Measurements from ENCODE around the gene DNM3. TPM values are rescaled to one million over a fixed set of nuclear protein-coding genes. Genes with fewer than 3 reads are reported as not detected.

The DNM3 gene
- total and polyA plus RNA-seq, 2 of the 8 experiments (the other 6 are each of a cell fraction or from before 2014, with no cell fraction given) = 2.0 to 8.5 TPM

GRCh38 chr1:172137703-172138454 is 296.6 kb downstream of the DNM3 start:
- WGBS, 2 experiments (ENCODE audit: extremely low coverage in 1 of 2, insufficient coverage in 1 of 2, insufficient read length in 1 of 2, insufficient replicate concordance in 2 of 2, low coverage in 1 of 2, low lambda C conversion rate in 2 of 2, missing lambda C conversion rate in 1 of 2) = 93% methylated on average over 3 of the region's 3 CpGs; no CpG with 5 or more reads in 1 of the 2 experiments
- no peaks in the 10 kb centered on the region for H3K23me2 ChIP-seq (ENCODE audit: low read depth, low read length)
- FAIRE-seq (no peak), DNase-seq (ENCODE audit: low read depth in 1 of 2, low spot score in 2 of 2) (no peak)
- H3K79me1 ChIP-seq (ENCODE audit: low read depth, low read length) = no peaks in the 10 kb centered on the region
- no peak overlapping the region for H4K91ac ChIP-seq (replicated peaks; ENCODE audit: insufficient read length, low read length)
- H2BK5ac ChIP-seq (ENCODE audit: low read depth, low read length) = no peak overlapping the region
- H4K8ac ChIP-seq (ENCODE audit: extremely low read depth, insufficient read depth, low read length) = no peak overlapping the region
- H2BK15ac ChIP-seq (ENCODE audit: low read length) = no peak overlapping the region
- H3K27ac ChIP-seq (ENCODE audit: low read depth, low read length) = no peak overlapping the region
- no peak overlapping the region for H3K14ac ChIP-seq (ENCODE audit: insufficient read length)
- no peak overlapping the region for H3K4ac ChIP-seq (replicated peaks; ENCODE audit: insufficient read length, low read depth, low read length)
- no peak overlapping the region for H3K4me3 ChIP-seq (ENCODE audit: extremely low read depth in 1 of 4, insufficient read depth in 2 of 4, low read depth in 3 of 4, low read length in 4 of 4)
- H3K4me1 ChIP-seq (replicated peaks in 1 of 4; ENCODE audit: control insufficient read depth in 3 of 4, insufficient read depth in 4 of 4, low read length in 3 of 4) = 0 out of 7 replicates have a peak, but pooled peaks cover 0 to 3% (median 0%) of the 10 kb centered on the region in 4 experiments
- H2BK20ac ChIP-seq (ENCODE audit: low read length) = no peak overlapping the region
- no peak overlapping the region for H2BK120ac ChIP-seq (replicated peaks; ENCODE audit: low read depth, low read length)
- H2AK5ac ChIP-seq (ENCODE audit: low read depth, low read length) = no peak overlapping the region
- H2AFZ ChIP-seq (ENCODE audit: low read length) = no peak overlapping the region
- no peak overlapping the region for H2BK12ac ChIP-seq (ENCODE audit: low read depth, low read length)
- POLR2A ChIA-PET (ENCODE audit: partially characterized antibody) = no interaction called here
- no peaks in the 10 kb centered on the region for H4K20me1 ChIP-seq (replicated peaks in 1 of 2; ENCODE audit: control insufficient read depth in 1 of 2, insufficient read depth in 2 of 2, low read length in 2 of 2)
- no peaks in the 10 kb centered on the region for H3K9me3 ChIP-seq (ENCODE audit: insufficient read depth in 2 of 2, low read depth in 1 of 2, low read length in 1 of 2)
- H3K79me2 ChIP-seq (ENCODE audit: control insufficient read depth in 1 of 2, insufficient read depth in 2 of 2, low read length in 2 of 2) = no peaks in the 10 kb centered on the region
- no peak overlapping the region for H3K23ac ChIP-seq (ENCODE audit: insufficient read length)
- H3K56ac ChIP-seq (replicated peaks; ENCODE audit: insufficient read length, low read depth, low read length) = no peak overlapping the region
- no peaks in the 10 kb centered on the region for H3K27me3 ChIP-seq (replicated peaks in 1 of 4; ENCODE audit: control insufficient read depth in 3 of 4, extremely low read depth in 1 of 4, insufficient read depth in 3 of 4, low read length in 3 of 4)
- H4K5ac ChIP-seq (ENCODE audit: insufficient read length, low read depth, low read length) = no peak overlapping the region
- H3K18ac ChIP-seq (ENCODE audit: extremely low read depth, low read length) = no peak overlapping the region
- CTCF ChIA-PET (ENCODE audit: partially characterized antibody) = interaction anchor here (1.1 to 2.2 kb wide), 3 partner anchors 17 to 261 kb away, joined by 3 to 5 read pairs (median 3); no protein-coding TSS in a partner anchor
- H3K4me2 ChIP-seq (ENCODE audit: insufficient read depth in 1 of 2, low read depth in 2 of 2, low read length in 2 of 2) = no peak overlapping the region
- H3K36me3 ChIP-seq (ENCODE audit: control insufficient read depth in 2 of 4, insufficient read depth in 4 of 4, low read length in 3 of 4) = no peaks in the 10 kb centered on the region
- no peak overlapping the region for H3K9ac ChIP-seq (replicated peaks in 1 of 4; ENCODE audit: extremely low read depth in 1 of 4, low read depth in 3 of 4, low read length in 3 of 4)
- no peak for TF ChIP-seq CHD2 (IDR thresholded peaks at IDR 0.05; ENCODE audit: low read length)

Data from H1 (cell line).